GM10266 (cell line): ENCODE measurements around the gene SDS.

Experiments used
- DNase-seq: peaks from one replicate; pipeline ENCODE4 v3.0.0; 2012; ENCODE audit errors: extremely low spot score
- CTCF ChIP-seq: IDR thresholded peaks from 2 replicates; pipeline ENCODE4 v1.5.1; 2012; ENCODE audit warnings: mild to moderate bottlenecking, low read depth; ENCODE audit not compliant: control insufficient read depth, insufficient read depth; ENCODE audit errors: missing control alignments

The SDS gene

DNA sequence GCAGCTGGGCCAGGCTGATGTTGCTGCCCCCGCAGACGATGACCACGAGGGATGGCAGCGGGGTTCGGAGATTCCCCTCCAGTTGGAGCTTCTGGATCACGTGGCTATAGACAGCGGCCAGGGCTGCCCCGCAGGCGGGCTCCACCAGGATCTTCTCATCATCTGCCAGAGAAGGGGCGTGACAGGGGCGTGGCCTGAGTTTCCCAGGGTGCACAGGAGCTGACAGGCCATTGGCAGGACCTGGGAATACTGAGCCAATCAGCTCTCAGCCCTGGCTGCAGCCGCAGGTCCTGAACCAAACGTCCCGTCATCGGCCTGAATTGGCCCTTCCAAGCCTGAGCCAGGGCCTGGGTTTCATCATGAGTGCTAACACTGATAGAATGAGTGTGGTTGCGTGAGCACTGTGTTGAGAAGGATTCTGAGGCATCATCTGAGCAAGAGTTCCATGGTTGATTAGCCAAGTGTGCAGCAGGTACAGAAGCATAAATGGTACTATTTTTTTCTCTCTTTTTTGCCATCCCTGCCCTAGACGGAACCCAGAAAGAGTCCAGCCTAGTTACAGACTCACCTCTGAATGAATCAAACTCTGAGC lies 10.6 kb downstream of the SDS start:
- no peak for DNase-seq
- TF ChIP-seq CTCF, result no peak

DNA sequence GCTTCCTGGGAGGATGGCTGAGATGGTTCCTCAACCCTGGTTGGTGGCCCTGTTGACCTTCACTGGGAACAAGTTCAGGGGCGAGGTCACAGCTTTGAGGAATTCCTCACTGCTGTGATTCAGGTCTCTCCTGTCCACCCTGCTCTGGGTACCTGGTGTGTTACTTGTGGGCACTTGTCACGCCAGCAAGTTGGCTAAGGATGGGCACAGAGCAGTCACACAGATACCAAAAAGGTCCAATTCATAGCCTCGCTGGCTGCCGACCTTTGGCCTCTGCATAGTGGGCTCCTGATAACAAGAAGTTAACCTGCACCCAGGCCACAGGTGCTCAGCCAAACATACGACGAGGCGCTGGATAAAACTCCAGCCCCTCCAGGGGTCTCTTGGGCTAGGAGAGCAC lies 11.2 kb downstream of the SDS start:
- TF ChIP-seq CTCF, result no peak
- DNase-seq, result no peak

- DNase-seq, result no peak
- no peak for TF ChIP-seq CTCF
These were observed 11.9 kb downstream of the SDS start for GRCh38 chr12:113391650-113392337.

DNA sequence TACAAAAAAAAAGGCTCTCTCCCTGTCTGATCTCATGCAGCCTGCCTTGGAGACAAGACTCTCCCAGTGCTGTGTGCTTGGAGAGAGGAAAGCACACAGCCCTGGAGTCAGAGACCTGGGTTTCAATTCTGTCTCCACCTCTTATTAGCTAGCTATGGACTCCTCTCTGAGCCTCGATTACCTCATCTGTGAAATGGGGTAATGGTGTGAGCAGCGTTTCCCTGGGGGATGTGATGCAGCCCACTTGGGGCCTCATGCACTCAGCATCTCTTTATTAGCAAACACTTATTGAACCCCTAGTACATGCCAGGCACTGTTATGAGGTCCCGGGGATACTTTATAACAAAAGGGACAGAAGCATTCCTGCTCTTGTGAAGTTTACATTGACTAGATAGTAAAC lies 12.5 kb downstream of the SDS start:
- TF ChIP-seq CTCF, result no peak
- no peak for DNase-seq

- TF ChIP-seq CTCF, result no peak
These were observed 13.3 kb downstream of the SDS start for GRCh38 chr12:113390064-113391043.

GRCh38 chr12:113388351-113388750 lies 15.3 kb downstream of the SDS start:
- no peak for DNase-seq
- no peak for TF ChIP-seq CTCF

More at GRCh38 chr12:113390064-113391043, 13.3 kb downstream of the SDS start:
- DNase-seq, result no peak
